ENCODE measurements around the gene EME2.

EME2 gene

GRCh38 chr16:1746693-1747195 is 25.9 kb upstream of the EME2 start:
- Histone ChIP-seq H3K4me1 (ENCODE audit: insufficient read depth, low read length) (no peaks in the 10 kb centered on the region), H3K27ac (ENCODE audit: low read length) (no peak overlapping the region), H3K79me2 (ENCODE audit: insufficient read depth, low read length) (no peaks in the 10 kb centered on the region), H3K27me3 (ENCODE audit: insufficient read depth, low read length, poor library complexity) (no peaks in the 10 kb centered on the region), H2AFZ (ENCODE audit: low read depth, low read length) (no peak overlapping the region), H3K4me3 (ENCODE audit: low read depth in 1 of 2, low read length in 2 of 2) (no peak overlapping the region), H3K9me3 (ENCODE audit: insufficient read depth, low read length, severe bottlenecking) (no peaks in the 10 kb centered on the region), H3K36me3 (ENCODE audit: insufficient read depth, low read length) (peaks cover 78% of the 10 kb centered on the region), H4K20me1 (ENCODE audit: insufficient read depth, low read length) (peaks cover 10% of the 10 kb centered on the region), H3K9ac (ENCODE audit: low read depth, low read length) (no peak overlapping the region), H3K4me2 (ENCODE audit: insufficient read depth, low read length) (no peak overlapping the region)
- ATAC-seq (ENCODE audit: insufficient read depth, low read depth), result no peak
- DNase-seq, result no peak
- TF ChIP-seq EZH2 (IDR thresholded peaks at IDR 0.05; ENCODE audit: borderline replicate concordance, low read depth, low read length, severe bottlenecking) (no peak), CTCF (IDR thresholded peaks at IDR 0.05; ENCODE audit: borderline replicate concordance, extremely low read depth, low read length, poor library complexity, severe bottlenecking) (no peak)

GRCh38 chr16:1747934-1748333 is 24.7 kb upstream of the EME2 start:
- no peak for DNase-seq
- TF ChIP-seq EZH2 (IDR thresholded peaks at IDR 0.05; ENCODE audit: borderline replicate concordance, low read depth, low read length, severe bottlenecking) (no peak), CTCF (IDR thresholded peaks at IDR 0.05; ENCODE audit: borderline replicate concordance, extremely low read depth, low read length, poor library complexity, severe bottlenecking) (no peak)
- no peaks in the 10 kb centered on the region for H3K9me3 ChIP-seq (ENCODE audit: insufficient read depth, low read length, severe bottlenecking)
- H3K4me2 ChIP-seq (ENCODE audit: insufficient read depth, low read length), result no peak overlapping the region
- H3K4me3 ChIP-seq (ENCODE audit: low read depth in 1 of 2, low read length in 2 of 2), result no peak overlapping the region
- H3K9ac ChIP-seq (ENCODE audit: low read depth, low read length), result no peak overlapping the region
- no peak for ATAC-seq (ENCODE audit: insufficient read depth, low read depth)
- H2AFZ ChIP-seq (ENCODE audit: low read depth, low read length), result no peak overlapping the region
- H3K4me1 ChIP-seq (ENCODE audit: insufficient read depth, low read length), result no peaks in the 10 kb centered on the region
- H4K20me1 ChIP-seq (ENCODE audit: insufficient read depth, low read length), result peaks cover 4% of the 10 kb centered on the region; the same call in 1 of the 2 replicates
- no peaks in the 10 kb centered on the region for H3K27me3 ChIP-seq (ENCODE audit: insufficient read depth, low read length, poor library complexity)
- H3K36me3 ChIP-seq (ENCODE audit: insufficient read depth, low read length), result peaks cover 88% of the 10 kb centered on the region
- no peak overlapping the region for H3K27ac ChIP-seq (ENCODE audit: low read length)
- no peaks in the 10 kb centered on the region for H3K79me2 ChIP-seq (ENCODE audit: insufficient read depth, low read length)

DNA sequence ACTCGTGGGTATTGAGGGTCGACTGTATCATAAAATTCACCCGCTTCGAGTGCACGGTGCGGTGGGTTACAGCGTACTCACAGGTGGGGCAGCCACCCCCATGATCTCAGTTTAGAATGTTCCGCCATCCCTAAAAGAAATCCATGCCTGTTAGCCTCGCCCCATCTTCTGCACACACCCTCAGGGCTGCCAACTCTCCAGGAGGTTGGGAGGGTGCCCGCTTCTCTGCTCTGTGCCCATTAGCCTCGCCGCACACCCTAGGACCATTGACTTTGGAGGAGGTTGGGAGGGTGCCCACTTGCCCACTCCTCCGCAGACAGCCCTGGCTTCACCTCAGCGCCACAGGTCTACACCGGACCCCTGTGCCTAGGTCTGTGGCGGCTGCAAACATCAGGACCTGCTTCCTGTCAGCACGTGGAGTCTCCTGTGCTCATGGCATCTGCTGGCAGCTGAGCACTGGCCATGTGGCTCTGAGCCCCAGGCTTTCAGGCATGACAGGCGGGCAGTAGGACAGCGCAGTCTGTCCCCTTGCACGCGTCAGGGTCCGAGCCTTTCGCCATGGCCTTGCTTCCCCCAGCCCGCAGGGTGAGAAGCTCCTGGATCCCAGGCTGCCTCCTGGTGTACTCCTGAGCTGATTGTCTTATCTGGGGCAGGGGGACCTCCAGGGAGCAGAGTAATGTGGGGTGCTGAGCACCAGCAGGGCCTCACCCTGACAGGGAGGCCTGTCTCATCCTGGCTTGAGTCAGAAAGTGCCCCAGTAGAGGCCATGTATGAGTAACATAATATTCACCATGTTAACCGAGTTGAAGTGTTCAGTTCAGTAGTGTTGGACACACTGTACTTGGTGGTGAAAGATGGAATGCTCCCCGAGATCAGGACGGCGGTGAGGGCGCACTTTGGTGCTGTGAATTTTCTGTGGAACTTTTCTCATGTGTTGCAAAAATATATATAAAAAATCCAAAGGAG is 23.2 kb upstream of the EME2 start:
- Histone ChIP-seq H3K4me1 (ENCODE audit: insufficient read depth, low read length) (no peaks in the 10 kb centered on the region), H2AFZ (ENCODE audit: low read depth, low read length) (no peak overlapping the region), H3K36me3 (ENCODE audit: insufficient read depth, low read length) (peaks cover 81% of the 10 kb centered on the region), H3K4me3 (ENCODE audit: low read depth in 1 of 2, low read length in 2 of 2) (no peak overlapping the region), H3K9ac (ENCODE audit: low read depth, low read length) (no peak overlapping the region), H3K27me3 (ENCODE audit: insufficient read depth, low read length, poor library complexity) (no peaks in the 10 kb centered on the region), H3K79me2 (ENCODE audit: insufficient read depth, low read length) (no peaks in the 10 kb centered on the region), H4K20me1 (ENCODE audit: insufficient read depth, low read length) (peaks cover 4% of the 10 kb centered on the region; the same call in 1 of the 2 replicates), H3K9me3 (ENCODE audit: insufficient read depth, low read length, severe bottlenecking) (no peaks in the 10 kb centered on the region), H3K27ac (ENCODE audit: low read length) (no peak overlapping the region), H3K4me2 (ENCODE audit: insufficient read depth, low read length) (no peak overlapping the region)
- ATAC-seq (ENCODE audit: insufficient read depth, low read depth), result no peak
- TF ChIP-seq CTCF (IDR thresholded peaks at IDR 0.05; ENCODE audit: borderline replicate concordance, extremely low read depth, low read length, poor library complexity, severe bottlenecking) (no peak), EZH2 (IDR thresholded peaks at IDR 0.05; ENCODE audit: borderline replicate concordance, low read depth, low read length, severe bottlenecking) (no peak)
- no peak for DNase-seq
